GM12878 (cell line): ENCODE measurements around the gene OVCA2.

Source experiments
- CHD1 ChIP-seq: IDR thresholded peaks from 2 replicates; pipeline ENCODE4 v1.6.1; 2012; ENCODE audit warnings: low read depth, low read length, improper control_type of control experiment
- CHD2 ChIP-seq: IDR thresholded peaks from 2 replicates; pipeline ENCODE4 v1.6.1; 2011; ENCODE audit warnings: low read depth, low read length, improper control_type of control experiment, borderline replicate concordance
- CHD4 ChIP-seq: fragments of 200-600 bp; sonication (generic); IDR thresholded peaks from 2 replicates; pipeline ENCODE4 v1.6.1; 2016; ENCODE audit warnings: mild to moderate bottlenecking
- CTCF ChIP-seq, 3 experiments: IDR thresholded peaks in 2 of 3; conservative IDR thresholded peaks in 1 of 3; 2 replicates each; pipeline ENCODE4 v1.5.1; 2011; ENCODE audit warnings: low read depth in 3 of 3, low read length in 3 of 3, mild to moderate bottlenecking in 3 of 3, control low read depth in 2 of 3, moderate library complexity in 2 of 3, inconsistent platforms in 1 of 3, mixed read lengths in 1 of 3; ENCODE audit not compliant: control insufficient read depth in 2 of 3, insufficient read depth in 1 of 3; ENCODE audit errors: extremely low read depth in 1 of 3
- EZH2 ChIP-seq: IDR thresholded peaks from 2 replicates; pipeline ENCODE4 v1.6.1; 2012; ENCODE audit warnings: low read depth, mild to moderate bottlenecking, control low read depth, inconsistent platforms, low read length, borderline replicate concordance; ENCODE audit not compliant: control insufficient read depth
- NR2C2 ChIP-seq: IDR thresholded peaks from 2 replicates; pipeline ENCODE4 v1.6.1; 2011; ENCODE audit warnings: borderline replicate concordance, low read depth; ENCODE audit not compliant: control insufficient read depth, insufficient read length
- POLR2A ChIP-seq: IDR thresholded peaks from 2 replicates; pipeline ENCODE4 v1.6.1; 2011; ENCODE audit warnings: low read depth, mild to moderate bottlenecking, low read length
- SMARCA5 ChIP-seq: fragments of 450-650 bp; IDR thresholded peaks from 2 replicates; pipeline ENCODE4 v1.6.1; 2017; ENCODE audit warnings: mild to moderate bottlenecking
- TAF1 ChIP-seq: IDR thresholded peaks from 2 replicates; pipeline ENCODE4 v1.6.1; 2011; ENCODE audit warnings: mild to moderate bottlenecking, low read depth, low read length, borderline replicate concordance
- TF ChIP-seq, protein P1 (sequence below): IDR thresholded peaks from 2 replicates; pipeline ENCODE4 v1.6.1; 2012; ENCODE audit warnings: mild to moderate bottlenecking, low read depth, low read length
- TF ChIP-seq, protein P2 (sequence below): IDR thresholded peaks from 2 replicates; pipeline ENCODE4 v1.6.1; 2011; ENCODE audit warnings: low read depth, low read length, improper control_type of control experiment, borderline replicate concordance
- TF ChIP-seq, protein P3 (sequence below): IDR thresholded peaks from 2 replicates; pipeline ENCODE4 v1.6.1; 2011; ENCODE audit warnings: borderline replicate concordance, low read depth, mild to moderate bottlenecking, moderate library complexity, low read length; ENCODE audit not compliant: insufficient read depth, poor library complexity, severe bottlenecking

DNA sequence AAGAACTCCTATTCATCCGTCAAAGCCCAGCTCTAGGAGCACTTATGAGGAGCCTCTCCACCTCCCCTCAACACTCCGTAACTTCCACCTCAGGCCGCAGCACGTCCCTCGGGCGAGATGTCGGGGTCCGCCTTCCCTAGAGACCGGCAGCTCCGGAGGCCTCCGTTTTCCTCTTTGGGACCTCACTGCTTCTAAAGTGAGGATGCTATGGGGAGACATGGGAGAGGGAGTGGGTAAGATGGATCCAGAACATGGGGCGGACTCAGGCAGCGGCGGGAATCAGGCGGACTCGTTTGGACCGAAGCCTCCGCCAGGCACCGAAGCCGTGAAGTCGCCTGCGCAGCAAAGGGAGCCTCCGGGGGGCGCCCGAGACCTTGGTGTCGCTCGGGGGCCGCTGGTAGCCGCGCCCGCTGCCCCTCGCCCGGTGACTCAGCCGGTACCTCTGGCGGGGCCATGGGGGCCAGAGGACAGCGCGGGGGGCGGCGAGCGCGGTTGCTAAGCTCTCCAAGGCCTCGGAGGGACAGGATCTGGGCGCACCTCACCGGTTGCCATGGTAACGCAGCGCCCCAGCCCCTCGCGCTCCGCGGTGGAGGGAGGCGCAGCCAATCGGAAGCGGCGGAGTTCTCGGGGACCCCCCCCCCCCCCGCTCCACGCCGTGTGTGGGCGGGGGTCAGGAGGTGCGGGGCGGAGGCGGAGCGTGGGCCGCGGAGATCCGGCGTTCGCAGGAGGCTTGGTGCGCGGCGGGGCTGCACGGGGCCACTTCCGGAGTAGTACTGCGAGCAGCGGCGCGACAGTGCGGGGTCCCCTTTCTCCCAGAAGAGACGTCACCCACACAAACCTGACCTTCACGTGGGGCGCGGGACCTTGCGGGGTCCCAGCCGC is 11.8 kb downstream of the OVCA2 start:
- TF ChIP-seq EZH2: no peak
- TF ChIP-seq CTCF (IDR thresholded peaks at IDR 0.05 in 2 of 3, conservative IDR thresholded peaks at IDR 0.05 in 1 of 3; ENCODE audit: control insufficient read depth in 2 of 3, extremely low read depth in 1 of 3, insufficient read depth in 1 of 3, low read depth in 3 of 3, low read length in 3 of 3): peak; percentile 59 to 85 (median 75)
- TF ChIP-seq POLR2A: 0 out of 2 replicates have a peak, but pooled peaks have one; percentile 40
- TF ChIP-seq TAF1: peak; percentile 44; the same call in 1 of the 2 replicates
- TF ChIP-seq CHD1: no peak
- TF ChIP-seq, protein P1, sequence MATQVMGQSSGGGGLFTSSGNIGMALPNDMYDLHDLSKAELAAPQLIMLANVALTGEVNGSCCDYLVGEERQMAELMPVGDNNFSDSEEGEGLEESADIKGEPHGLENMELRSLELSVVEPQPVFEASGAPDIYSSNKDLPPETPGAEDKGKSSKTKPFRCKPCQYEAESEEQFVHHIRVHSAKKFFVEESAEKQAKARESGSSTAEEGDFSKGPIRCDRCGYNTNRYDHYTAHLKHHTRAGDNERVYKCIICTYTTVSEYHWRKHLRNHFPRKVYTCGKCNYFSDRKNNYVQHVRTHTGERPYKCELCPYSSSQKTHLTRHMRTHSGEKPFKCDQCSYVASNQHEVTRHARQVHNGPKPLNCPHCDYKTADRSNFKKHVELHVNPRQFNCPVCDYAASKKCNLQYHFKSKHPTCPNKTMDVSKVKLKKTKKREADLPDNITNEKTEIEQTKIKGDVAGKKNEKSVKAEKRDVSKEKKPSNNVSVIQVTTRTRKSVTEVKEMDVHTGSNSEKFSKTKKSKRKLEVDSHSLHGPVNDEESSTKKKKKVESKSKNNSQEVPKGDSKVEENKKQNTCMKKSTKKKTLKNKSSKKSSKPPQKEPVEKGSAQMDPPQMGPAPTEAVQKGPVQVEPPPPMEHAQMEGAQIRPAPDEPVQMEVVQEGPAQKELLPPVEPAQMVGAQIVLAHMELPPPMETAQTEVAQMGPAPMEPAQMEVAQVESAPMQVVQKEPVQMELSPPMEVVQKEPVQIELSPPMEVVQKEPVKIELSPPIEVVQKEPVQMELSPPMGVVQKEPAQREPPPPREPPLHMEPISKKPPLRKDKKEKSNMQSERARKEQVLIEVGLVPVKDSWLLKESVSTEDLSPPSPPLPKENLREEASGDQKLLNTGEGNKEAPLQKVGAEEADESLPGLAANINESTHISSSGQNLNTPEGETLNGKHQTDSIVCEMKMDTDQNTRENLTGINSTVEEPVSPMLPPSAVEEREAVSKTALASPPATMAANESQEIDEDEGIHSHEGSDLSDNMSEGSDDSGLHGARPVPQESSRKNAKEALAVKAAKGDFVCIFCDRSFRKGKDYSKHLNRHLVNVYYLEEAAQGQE: no peak
- TF ChIP-seq SMARCA5: peak; percentile 43
- TF ChIP-seq CHD4: no peak
- TF ChIP-seq CHD2: no peak
- TF ChIP-seq, protein P2, sequence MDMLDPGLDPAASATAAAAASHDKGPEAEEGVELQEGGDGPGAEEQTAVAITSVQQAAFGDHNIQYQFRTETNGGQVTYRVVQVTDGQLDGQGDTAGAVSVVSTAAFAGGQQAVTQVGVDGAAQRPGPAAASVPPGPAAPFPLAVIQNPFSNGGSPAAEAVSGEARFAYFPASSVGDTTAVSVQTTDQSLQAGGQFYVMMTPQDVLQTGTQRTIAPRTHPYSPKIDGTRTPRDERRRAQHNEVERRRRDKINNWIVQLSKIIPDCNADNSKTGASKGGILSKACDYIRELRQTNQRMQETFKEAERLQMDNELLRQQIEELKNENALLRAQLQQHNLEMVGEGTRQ: no peak
- TF ChIP-seq, protein P3, sequence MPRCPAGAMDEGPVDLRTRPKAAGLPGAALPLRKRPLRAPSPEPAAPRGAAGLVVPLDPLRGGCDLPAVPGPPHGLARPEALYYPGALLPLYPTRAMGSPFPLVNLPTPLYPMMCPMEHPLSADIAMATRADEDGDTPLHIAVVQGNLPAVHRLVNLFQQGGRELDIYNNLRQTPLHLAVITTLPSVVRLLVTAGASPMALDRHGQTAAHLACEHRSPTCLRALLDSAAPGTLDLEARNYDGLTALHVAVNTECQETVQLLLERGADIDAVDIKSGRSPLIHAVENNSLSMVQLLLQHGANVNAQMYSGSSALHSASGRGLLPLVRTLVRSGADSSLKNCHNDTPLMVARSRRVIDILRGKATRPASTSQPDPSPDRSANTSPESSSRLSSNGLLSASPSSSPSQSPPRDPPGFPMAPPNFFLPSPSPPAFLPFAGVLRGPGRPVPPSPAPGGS: no peak
- no peak for TF ChIP-seq NR2C2
